SK-N-MC (cell line): ENCODE results near the gene KLF7.

Source experiments
- EZH2 ChIP-seq: fragments of 200-600 bp; sonication (generic); IDR thresholded peaks from one replicate; pipeline ENCODE4 v1.6.1; 2017; ENCODE audit warnings: antibody characterized with exemption
- POLR2AphosphoS5 ChIP-seq: IDR thresholded peaks from 2 replicates; pipeline ENCODE4 v1.6.1; 2012; ENCODE audit warnings: mild to moderate bottlenecking, low read depth, low read length, borderline replicate concordance

DNA sequence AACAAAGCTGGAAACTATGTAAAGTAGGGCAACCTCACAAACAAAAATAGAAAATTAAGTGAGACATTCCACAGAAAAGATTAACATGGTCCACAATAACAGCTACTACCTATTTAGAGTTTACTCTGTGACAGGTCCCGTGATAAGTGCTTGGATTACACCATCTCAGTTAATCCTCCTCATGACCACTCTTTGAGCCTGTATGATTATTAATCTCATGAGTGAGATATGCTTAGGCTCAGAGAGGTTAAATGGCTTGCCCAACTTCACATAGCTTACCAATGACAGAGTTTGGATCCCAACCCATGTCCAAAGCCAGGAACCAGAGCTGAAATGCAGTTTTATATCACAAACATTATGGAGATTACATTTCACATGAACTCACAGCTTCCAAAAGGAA, 37.3 kb upstream of the KLF7 start:
- TF ChIP-seq EZH2 (no peak), POLR2AphosphoS5 (no peak)
